GM12878 (cell line): Measurements from ENCODE around the gene TMEM259. TPM values are rescaled to one million over a fixed set of nuclear protein-coding genes. Genes with fewer than 3 reads are reported as not detected.
A peak's percentile ranks its signal among the peaks of the same experiment; 100 is the strongest.

Experiments used
- BACH1 ChIP-seq: fragments of 450-650 bp; IDR thresholded peaks from 2 replicates; pipeline ENCODE4 v1.6.1; 2017; ENCODE audit warnings: mild to moderate bottlenecking, borderline replicate concordance
- CBFB ChIP-seq: IDR thresholded peaks from 2 replicates; pipeline ENCODE4 v1.6.1; 2016; ENCODE audit warnings: antibody characterized with exemption, low read depth
- CHD4 ChIP-seq: fragments of 200-600 bp; sonication (generic); IDR thresholded peaks from 2 replicates; pipeline ENCODE4 v1.6.1; 2016; ENCODE audit warnings: mild to moderate bottlenecking
- CREB1 ChIP-seq: IDR thresholded peaks from 2 replicates; pipeline ENCODE4 v1.6.1; 2012; ENCODE audit warnings: low read depth, mild to moderate bottlenecking, inconsistent platforms
- CTCF ChIP-seq, 3 experiments: IDR thresholded peaks in 2 of 3; conservative IDR thresholded peaks in 1 of 3; 2 replicates each; pipeline ENCODE4 v1.5.1; 2011; ENCODE audit warnings: low read depth in 3 of 3, low read length in 3 of 3, mild to moderate bottlenecking in 3 of 3, control low read depth in 2 of 3, moderate library complexity in 2 of 3, inconsistent platforms in 1 of 3, mixed read lengths in 1 of 3; ENCODE audit not compliant: control insufficient read depth in 2 of 3, insufficient read depth in 1 of 3; ENCODE audit errors: extremely low read depth in 1 of 3
- ELK1 ChIP-seq: IDR thresholded peaks from 2 replicates; pipeline ENCODE4 v1.6.1; 2012; ENCODE audit warnings: low read depth, low read length, improper control_type of control experiment
- EP300 ChIP-seq, 2 experiments: fragments of 150-350 bp in 1 of 2; IDR thresholded peaks; 2 replicates each; pipeline ENCODE4 v1.6.1; 2011 to 2012; ENCODE audit warnings: low read depth in 2 of 2, low read length in 2 of 2, borderline replicate concordance in 1 of 2, improper control_type of control experiment in 1 of 2, inconsistent platforms in 1 of 2; ENCODE audit not compliant: control insufficient read depth in 1 of 2
- FOXK2 ChIP-seq: fragments of 450-650 bp; IDR thresholded peaks from 2 replicates; pipeline ENCODE4 v1.6.1; 2017; ENCODE audit warnings: mild to moderate bottlenecking, moderate library complexity
- HDAC2 ChIP-seq: fragments of 200-600 bp; sonication (generic); IDR thresholded peaks from 2 replicates; pipeline ENCODE4 v1.6.1; 2017
- NFXL1 ChIP-seq: fragments of 450-650 bp; IDR thresholded peaks from 2 replicates; pipeline ENCODE4 v1.6.1; 2017; ENCODE audit warnings: antibody characterized with exemption, mild to moderate bottlenecking, borderline replicate concordance
- NFYB ChIP-seq: IDR thresholded peaks from 2 replicates; pipeline ENCODE4 v1.6.1; 2011; ENCODE audit warnings: low read depth, mild to moderate bottlenecking, low read length, improper control_type of control experiment, moderate library complexity; ENCODE audit not compliant: insufficient read depth
- NR2F1 ChIP-seq: fragments of 450-650 bp; conservative IDR thresholded peaks from 2 replicates; pipeline ENCODE4 v1.6.1; 2017; ENCODE audit warnings: mild to moderate bottlenecking
- RBBP5 ChIP-seq: fragments of 200-600 bp; sonication (generic); conservative IDR thresholded peaks from 2 replicates; pipeline ENCODE4 v1.6.1; 2016
- RELA ChIP-seq: fragments of 450-650 bp; IDR thresholded peaks from 2 replicates; pipeline ENCODE4 v1.8.0; 2014; ENCODE audit warnings: borderline replicate concordance; ENCODE audit not compliant: partially characterized antibody
- TAF1 ChIP-seq: IDR thresholded peaks from 2 replicates; pipeline ENCODE4 v1.6.1; 2011; ENCODE audit warnings: mild to moderate bottlenecking, low read depth, low read length, borderline replicate concordance
- ZBTB33 ChIP-seq: fragments of 450-650 bp; IDR thresholded peaks from 2 replicates; pipeline ENCODE4 v1.6.1; 2017; ENCODE audit warnings: mild to moderate bottlenecking
- ZNF384 ChIP-seq: IDR thresholded peaks from 2 replicates; pipeline ENCODE4 v1.6.1; 2012; ENCODE audit warnings: low read depth, mild to moderate bottlenecking, low read length, improper control_type of control experiment, borderline replicate concordance
- ZNF687 ChIP-seq: fragments of 450-650 bp; IDR thresholded peaks from 2 replicates; pipeline ENCODE4 v1.6.1; 2017; ENCODE audit warnings: mild to moderate bottlenecking, moderate library complexity
- polyA plus RNA-seq, 11 experiments: library from polyadenylated mRNA; depleted of rRNA in 4 of 11; unstranded in 6 of 11; stranded (reverse) in 5 of 11; fragments of >200 nt; fragmentation: Nextera tagmentation in 4 of 11; fragmentation: Illumina TruSeq in 1 of 11; extraction: Ambion mirVana in 4 of 11; extraction: Trizol in 1 of 11; gene quantifications; 1 replicate in 1 of 11; 2 replicates in 10 of 11; pipeline versions ENCODE4 v1.2.1 to v1.2.3, GENCODE V29; 2011 to 2016; ENCODE audit warnings: inconsistent platforms in 2 of 11, missing spikeins in 2 of 11, low read depth in 1 of 11
- total RNA-seq, 4 experiments: library from RNA; depleted of rRNA in 3 of 4; stranded (reverse); fragments of >200 nt in 3 of 4; fragmentation: Illumina TruSeq in 1 of 4; extraction: Trizol in 1 of 4; gene quantifications; 2 replicates each; pipeline versions ENCODE4 v1.2.1 to v1.2.3, GENCODE V29; 2013 to 2021

TMEM259 gene
- total and polyA plus RNA-seq, 10 of the 15 experiments (the other 5 are each of a cell fraction or from before 2014, with no cell fraction given) = 0.43 to 184 (median 62.0) TPM

GRCh38 chr19:1068009-1069001 lies 47.4 kb upstream of the TMEM259 start (continued):
- peak; percentile 99 for TF ChIP-seq ZNF687
- no peak for TF ChIP-seq FOXK2
- no peak for TF ChIP-seq RBBP5
- peak; percentile 45; the same call in 1 of the 2 replicates for TF ChIP-seq CBFB
- TF ChIP-seq CHD4 = no peak
- TF ChIP-seq ZBTB33 = no peak
- no peak for TF ChIP-seq ELK1
- TF ChIP-seq NFYB = no peak
- no peak for TF ChIP-seq CREB1
- no peak for TF ChIP-seq BACH1
- TF ChIP-seq TAF1 = no peak
- no peak for TF ChIP-seq RELA
- TF ChIP-seq NFXL1 = no peak
- TF ChIP-seq EP300 (IDR thresholded peaks at IDR 0.05; ENCODE audit: borderline replicate concordance in 1 of 2, control insufficient read depth in 1 of 2, low read depth in 2 of 2, low read length in 2 of 2) = no peak
- TF ChIP-seq ZNF384 = no peak
- peak; percentile 100 for TF ChIP-seq NR2F1
- TF ChIP-seq HDAC2 = no peak
- TF ChIP-seq CTCF (IDR thresholded peaks at IDR 0.05 in 2 of 3, conservative IDR thresholded peaks at IDR 0.05 in 1 of 3; ENCODE audit: control insufficient read depth in 2 of 3, extremely low read depth in 1 of 3, insufficient read depth in 1 of 3, low read depth in 3 of 3, low read length in 3 of 3) = no peak
